GM03348 (cell line): ENCODE measurements around the gene BLVRB.
"Not testable (repeated sequence)": the region's sequence is repeated elsewhere in the genome, so short reads cannot be mapped to it uniquely, and the experiment has no call there.

Experiments
- DNase-seq: peaks from one replicate; pipeline ENCODE4 v3.0.0; 2012; ENCODE audit warnings: low spot score

BLVRB gene

GRCh38 chr19:40486017-40486416 lies 20.5 kb upstream of the BLVRB start:
- DNase-seq, result no peak

DNA sequence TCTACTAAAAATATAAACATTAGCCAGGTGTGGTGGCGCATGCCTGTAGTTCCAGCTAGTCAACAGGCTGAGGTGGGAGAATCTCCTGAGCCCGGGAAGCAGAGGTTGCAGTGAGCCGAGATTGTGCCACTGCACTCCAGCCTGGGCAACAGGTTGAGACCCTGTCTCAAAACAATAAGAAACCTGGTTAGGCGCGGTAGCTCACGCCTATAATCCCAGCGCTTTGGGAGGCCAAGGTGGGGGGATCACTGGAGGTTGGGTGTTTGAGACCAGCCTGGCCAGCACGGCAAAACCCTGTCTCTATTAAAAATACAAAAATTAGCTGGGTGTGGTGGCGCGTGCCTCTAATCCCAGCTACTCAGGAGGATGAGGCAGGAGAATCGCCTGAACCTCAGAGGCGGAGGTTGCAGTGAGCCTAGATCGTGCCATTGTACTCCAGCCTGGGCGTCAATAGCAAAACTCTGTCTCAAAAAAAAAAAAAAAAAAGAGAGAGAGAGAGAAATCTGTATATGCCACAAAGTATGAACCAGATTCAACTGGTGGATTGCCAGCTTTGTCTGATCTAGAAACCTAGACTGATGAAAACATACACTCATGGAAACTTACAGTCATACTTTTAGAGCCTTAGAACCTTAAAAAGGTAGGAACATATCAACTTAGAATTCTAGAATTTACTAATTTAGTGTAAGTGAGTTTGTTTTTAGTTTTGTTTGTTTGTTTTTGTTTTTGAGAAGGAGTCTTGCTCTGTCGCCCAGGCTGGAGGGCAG lies 10.5 kb upstream of the BLVRB start:
- DNase-seq, result not testable (repeated sequence)

DNA sequence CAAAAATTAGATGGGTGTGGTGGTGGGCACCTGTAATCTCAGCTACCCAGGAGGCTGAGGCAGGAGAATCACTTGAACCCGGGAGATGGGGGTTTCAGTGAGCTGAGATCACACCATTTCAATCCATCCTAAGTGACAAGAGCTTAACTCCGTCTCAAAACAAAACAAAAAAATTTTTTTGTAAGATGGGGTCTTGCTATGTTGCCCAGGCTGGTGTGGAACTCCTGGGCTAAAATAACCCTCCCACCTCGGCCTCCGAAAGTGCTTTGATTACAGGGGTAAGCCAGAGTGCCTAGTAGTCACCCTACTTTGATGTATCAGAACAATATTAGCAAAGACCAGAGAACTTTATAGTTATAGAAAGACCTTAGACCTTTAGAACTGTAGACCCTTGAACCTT lies 9.2 kb upstream of the BLVRB start:
- DNase-seq, result no peak

GRCh38 chr19:40472516-40472915 lies 7.0 kb upstream of the BLVRB start:
- no peak for DNase-seq

- DNase-seq, result no peak
Observed at GRCh38 chr19:40471111-40471510, 5.6 kb upstream of the BLVRB start.

GRCh38 chr19:40469011-40469410 lies 3.5 kb upstream of the BLVRB start:
- DNase-seq, result no peak

- DNase-seq, result peak; percentile 60
Observed at GRCh38 chr19:40466985-40467734, 1.6 kb upstream of the BLVRB start, which contains the start of gene SPTBN4. TSS of gene SPTBN4 (plus strand) at chr19:40467001. CDS start at chr19:40472622, 5,621 bp downstream.

- DNase-seq, result no peak
Observed at GRCh38 chr19:40466219-40466984, 857 bp upstream of the BLVRB start.

- DNase-seq, result peak; percentile 69
Observed at GRCh38 chr19:40465025-40465556, 454 bp downstream of the BLVRB start.

DNA sequence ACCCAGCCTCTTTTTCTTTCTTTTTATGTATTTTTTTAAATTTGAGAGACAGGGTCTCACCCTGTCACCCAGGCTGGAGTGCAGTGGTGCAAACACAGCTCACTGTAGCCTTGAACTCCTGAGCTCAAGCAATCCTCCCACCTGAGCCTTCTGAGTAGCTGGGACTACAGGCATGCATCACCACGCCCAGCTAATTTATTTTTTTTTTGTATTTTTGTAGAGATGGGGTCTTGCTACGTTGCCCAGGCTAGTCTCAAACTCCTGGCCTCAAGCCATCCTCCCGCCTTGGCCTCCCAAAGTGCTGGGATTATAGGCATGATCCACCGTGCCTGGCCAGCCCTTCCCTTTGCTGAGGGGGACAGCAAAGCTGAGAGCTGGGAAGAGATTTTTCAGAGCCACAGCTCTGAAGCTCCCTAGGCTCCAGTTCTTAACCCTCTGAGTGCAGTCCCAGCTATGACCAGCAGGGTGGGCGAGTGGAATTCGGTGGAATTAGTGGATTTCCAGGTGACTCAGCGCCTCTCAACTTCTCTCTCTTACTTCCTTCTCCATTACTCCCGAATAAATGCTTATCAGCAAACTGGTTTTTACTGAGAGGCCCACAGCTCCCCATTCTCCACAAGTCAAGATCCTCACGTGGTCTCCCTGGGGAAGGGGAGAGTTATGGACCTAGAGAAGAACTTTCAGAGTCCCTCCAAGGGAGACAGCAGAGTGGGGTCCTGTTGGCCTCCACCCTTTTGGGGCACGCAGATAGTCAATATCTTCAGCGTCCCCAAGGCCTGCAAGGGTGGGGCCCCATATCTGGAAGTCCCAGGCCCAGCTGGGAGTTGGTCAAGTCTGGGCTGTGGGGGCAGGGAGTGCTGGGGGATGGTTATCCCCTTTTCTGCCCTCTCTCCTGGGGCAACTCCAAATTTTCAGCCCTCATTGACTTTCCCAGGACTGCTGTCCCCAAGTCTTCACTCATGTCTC lies 1.2 kb downstream of the BLVRB start:
- DNase-seq, result peak; percentile 82

DNA sequence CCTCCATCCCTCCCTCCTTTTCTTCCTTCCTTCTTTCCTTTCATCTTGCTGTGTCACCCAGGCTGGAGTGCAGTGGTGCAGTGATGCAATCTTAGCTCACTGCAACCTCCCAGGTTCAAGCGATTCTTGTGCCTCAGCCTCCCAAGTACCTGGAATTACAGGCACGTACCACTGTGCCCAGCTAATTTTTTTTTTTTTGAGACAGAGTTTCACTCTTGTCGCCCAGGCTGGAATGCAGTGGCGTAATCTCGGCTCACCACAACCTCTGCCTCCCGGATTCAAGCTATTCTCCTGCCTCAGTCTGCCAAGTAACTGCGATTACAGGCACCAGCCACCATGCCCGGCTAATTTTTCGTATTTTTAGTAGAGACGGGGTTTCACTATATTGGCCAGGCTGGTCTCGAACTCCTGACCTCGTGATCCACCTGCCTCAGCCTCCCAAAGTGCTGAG lies 1.9 kb downstream of the BLVRB start:
- not testable (repeated sequence) for DNase-seq

DNA sequence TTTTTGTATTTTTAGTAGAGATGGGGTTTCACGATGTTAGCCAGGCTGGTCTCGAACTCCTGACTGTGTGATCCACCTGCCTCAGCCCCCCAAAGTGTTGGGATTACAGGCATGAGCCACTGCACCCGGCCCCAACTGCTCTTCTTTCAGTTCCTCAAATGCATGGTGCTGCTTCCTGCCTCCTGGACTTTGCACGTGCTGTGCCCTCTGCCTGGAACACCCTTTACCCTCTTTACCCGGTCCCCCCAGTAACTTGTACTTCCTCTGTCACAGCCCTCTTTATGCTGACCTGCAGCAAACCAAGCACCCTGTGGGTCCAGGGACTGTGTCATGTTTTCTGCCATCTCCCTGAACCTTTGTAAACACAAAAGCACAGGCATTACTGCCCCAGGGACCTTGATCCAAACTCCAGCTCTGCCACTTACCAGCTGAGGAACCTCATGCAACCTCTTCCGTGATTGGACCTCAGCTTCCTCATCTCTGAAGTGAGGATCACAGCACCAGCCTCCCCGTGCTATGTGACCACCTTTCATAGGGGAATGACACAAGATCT lies 3.8 kb downstream of the BLVRB start:
- DNase-seq, result no peak

DNA sequence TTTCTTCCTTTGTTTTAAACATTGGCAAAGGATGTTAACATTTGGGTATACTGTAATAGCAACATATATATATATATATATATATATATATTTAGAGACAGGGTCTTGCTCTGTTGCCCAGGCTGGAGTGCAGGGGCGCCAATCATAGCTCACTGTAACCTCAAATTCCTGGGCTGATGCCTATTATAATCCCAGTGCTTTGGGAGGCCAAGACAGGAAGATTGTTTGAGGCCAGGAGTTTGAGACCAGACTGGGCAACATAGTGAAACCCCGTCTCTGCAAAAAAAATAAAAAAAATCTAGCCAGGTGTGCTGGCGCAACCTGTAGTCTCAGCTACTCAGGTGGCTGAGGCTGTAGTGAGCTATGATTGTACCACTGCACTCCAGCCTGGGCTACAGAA lies 5.4 kb downstream of the BLVRB start:
- no peak for DNase-seq

DNA sequence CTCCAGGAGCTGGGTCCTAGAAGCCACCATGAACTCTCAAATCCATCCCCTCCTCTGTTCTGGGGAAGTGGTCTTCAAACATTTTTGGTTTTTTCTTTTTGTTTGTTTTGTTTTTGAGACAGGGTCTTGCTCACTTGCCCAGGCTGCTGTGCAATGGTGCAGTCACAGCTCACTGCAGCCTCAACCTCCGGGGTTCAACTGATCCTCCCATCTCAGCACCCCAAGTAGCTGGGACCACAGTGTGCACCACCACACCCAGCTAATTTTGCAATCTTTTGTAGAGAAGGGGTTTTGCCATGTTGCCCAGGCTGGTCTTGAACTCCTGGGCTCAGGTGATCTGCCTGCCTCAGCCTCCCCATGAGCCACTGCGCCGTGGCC lies 7.0 kb downstream of the BLVRB start:
- DNase-seq, result no peak

DNA sequence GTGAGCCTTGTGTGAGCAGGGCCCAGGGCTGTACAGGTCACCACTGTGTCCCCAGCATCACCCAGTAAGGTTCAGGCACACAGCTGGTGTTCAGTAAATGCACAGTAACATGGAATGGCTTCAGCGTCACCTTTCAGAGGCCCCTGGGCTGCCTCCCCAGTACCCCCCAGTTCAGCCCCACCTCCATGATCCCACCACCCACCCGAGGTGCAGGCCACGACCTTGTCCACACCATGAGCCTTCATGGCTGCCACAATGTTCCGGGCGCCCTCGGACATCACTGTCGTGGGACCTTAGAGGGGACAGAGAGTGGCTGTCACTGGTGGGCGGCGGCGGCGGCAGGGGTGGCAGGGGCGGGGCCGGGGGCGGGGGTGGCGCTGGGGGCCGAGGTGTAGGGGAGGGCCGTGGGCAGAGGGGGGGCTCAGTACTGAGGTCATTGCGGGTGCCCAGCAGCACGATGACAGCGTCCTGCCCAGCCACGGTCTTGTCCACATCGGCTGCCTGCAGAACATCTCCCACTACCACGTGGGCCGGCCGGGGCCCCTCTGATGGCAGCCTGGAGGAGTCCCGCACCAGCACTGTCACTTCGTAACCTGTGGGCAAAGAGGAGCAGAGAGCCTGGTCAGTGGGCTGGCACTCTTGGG lies 7.5 kb downstream of the BLVRB start:
- DNase-seq, result no peak

DNA sequence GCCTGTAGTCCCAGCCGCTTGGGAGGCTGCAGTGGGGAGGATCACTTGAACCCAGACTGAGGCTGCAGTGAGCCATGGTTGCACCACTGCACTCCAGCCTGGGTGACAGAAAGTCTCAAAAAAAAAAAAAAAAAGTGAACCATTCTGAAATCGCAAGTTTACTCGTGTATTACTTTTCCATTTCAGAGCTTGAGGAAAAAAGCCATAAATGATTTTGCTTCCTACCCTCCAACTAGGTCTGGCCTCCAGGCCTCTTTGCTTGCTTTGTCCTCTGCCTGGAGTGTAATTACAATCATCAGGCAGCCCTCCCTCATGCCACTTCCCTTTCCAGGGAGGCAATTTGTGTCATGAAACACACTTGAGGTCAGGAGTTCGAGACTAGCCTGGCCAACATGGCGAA lies 8.5 kb downstream of the BLVRB start:
- DNase-seq, result no peak

- DNase-seq, result not testable (repeated sequence)
Observed at GRCh38 chr19:40453943-40454342, 11.6 kb downstream of the BLVRB start.

DNA sequence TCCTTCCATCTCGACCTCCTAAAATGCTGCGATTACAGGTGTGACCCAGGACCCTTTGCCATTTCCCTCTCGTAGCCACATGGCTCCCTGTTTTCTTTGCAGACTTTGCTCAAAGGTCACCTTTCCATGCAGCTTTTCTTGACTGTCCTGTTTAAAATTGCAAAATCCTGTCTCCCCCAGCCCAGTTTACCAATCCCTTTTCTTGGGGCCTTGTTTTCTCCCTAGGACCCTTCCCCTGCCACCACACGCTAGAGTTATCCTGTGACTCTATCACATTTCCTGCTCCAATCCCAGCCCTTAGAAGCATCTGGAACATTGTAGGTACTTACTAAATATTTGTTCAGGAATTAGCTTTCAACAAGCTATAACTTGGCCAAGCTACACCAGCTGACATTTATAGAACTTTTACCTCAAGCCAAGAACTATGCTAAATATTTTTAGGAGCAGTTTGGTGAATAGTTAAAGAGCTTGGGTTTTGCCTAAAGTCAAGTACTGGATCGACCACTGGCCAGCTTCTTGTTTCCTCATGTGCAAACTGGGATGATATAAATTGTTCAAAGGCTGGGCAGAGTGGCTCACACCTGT lies 12.3 kb downstream of the BLVRB start:
- DNase-seq, result no peak

DNA sequence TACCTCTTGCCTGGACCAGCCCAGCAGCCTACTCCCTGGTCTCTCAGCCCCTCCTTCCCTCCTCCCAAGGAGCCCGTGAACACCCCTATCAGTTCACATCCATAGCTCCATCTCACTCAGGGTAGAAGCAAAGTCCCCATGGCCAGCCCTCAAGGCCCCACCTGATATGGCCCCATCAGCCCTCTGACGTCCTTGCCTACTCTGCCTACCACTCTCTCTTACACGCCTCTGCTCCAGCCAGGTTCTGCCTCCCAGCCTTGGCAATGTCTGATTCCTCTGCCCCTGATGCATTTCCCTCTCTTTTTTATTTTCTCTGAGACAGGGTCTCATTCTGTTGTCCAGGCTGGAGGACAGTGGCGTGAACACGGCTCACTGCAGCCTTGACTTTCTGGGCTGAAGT lies 13.5 kb downstream of the BLVRB start:
- DNase-seq, result no peak

GRCh38 chr19:40450664-40451063 lies 14.9 kb downstream of the BLVRB start:
- DNase-seq, result no peak
